HG03565 (cell line): ENCODE results near the gene RASA3.
"Not testable (repeated sequence)": the region's sequence is repeated elsewhere in the genome, so short reads cannot be mapped to it uniquely, and the experiment has no call there.

Experiments used
- ATAC-seq: cut with Tn5 transposase; IDR thresholded peaks from one replicate; pipeline ENCODE4 v1.9.1; 2021; ENCODE audit warnings: mild to moderate bottlenecking, moderate library complexity; ENCODE audit not compliant: unreplicated experiment

Gene RASA3

DNA sequence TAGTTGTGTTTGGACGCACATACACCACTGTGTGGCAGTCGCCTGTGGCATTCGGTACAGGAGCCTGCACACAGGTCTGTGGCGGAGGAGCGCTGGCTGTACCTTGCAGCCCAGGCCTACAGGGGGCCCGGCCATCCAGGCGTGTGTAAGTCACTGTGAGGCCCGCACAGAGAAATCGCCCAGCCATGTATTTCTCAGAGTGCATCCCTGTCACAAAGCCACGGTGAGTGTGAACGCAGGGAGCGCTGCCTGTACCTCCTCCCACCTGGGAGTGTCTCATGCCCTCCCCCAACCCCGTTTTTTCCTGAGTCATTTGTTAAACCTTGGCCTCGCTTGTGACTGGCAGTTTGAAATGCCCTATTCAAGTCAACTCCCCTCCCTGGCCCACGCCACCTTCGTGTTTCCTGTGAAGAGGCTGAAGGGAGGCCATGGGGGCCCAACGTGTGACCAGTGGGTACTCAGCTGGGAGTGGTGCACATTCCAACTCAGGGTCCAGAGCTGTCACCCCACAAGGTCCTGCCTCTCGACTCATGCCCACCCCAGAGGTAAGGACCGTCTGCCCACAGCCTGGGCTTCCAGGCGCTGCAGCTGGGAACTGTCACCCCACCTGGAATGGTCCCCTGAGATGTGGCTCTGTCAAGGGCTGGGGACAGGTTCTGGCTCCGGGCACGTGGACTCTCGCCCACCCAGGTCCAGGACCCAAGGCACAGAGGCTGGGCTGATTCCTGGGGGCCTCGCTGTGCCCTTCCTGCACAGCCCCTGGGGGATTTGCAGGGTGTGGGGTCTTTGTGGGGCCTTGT is 11.6 kb upstream of the RASA3 start:
- ATAC-seq = no peak

GRCh38 chr13:114142640-114143490 is 10.4 kb upstream of the RASA3 start:
- ATAC-seq = no peak

GRCh38 chr13:114142137-114142550 is 9.7 kb upstream of the RASA3 start:
- ATAC-seq = no peak

DNA sequence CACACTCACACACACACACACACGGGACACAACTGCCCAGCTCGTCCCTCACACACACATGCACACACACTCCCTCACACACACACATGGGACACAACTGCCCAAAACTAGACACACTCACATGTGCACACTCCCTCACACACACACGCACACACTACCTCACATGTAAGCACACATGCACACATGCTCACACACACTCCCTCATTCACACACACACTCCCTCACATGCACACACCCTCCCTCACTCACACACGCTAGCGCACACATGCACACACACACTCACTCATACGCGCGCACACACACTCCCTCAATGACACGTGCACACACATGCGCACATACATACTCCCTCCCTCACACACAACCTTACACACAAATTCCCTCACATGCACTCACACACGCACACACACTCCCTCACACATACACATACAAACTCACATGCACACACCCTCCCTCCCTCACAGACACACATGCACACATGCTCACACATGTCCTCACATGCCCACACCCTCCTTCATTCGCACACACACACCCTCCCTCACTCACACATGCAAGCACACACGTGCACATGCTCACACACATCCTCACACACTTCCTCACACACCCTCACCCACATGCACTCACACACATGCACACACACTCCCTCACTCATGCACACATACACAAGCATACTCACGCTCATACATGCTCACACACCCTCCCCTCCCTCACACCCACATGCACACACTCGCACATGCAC is 9.0 kb upstream of the RASA3 start:
- no peak for ATAC-seq

- ATAC-seq = no peak
These were observed 8.5 kb upstream of the RASA3 start for GRCh38 chr13:114140906-114141250.

DNA sequence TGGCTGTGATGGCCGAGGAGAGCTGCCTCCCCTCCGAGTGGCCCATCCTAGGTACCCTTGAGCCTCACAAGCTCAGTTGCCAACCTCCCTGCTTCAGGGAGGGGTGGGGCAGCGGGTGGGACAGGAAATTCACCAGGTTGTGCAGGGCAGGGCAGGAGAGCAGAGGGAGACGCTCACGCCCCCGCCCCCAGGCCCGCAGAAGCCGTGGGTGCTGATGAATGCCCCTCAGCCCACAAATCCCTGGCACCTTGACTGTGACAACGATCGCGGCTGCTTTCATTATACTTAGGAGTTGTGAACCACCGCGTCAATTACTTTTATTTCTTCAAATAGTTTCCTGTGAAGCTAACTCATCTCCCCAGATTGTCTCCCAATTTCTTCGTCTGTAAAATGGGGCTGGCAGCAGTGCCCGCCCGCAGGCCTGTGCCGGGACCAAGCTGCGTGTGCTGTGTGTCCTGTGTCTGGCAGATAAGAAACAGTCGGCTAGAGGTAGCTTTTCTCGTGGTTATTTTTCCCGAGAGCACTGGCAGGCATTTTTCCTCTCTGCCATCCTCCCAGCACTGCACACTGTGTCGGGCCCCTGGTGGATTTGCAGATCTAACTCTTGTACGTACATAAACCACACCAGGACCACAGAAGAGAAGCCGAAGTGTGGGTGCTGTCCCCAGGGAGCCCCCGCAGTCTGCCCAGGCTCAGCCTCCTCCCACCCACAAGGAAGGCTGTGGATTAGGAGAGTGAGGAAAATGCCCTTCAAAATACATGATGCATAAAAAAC is 7.9 kb upstream of the RASA3 start:
- no peak for ATAC-seq

GRCh38 chr13:114136576-114136975 is 4.2 kb upstream of the RASA3 start:
- ATAC-seq = no peak

DNA sequence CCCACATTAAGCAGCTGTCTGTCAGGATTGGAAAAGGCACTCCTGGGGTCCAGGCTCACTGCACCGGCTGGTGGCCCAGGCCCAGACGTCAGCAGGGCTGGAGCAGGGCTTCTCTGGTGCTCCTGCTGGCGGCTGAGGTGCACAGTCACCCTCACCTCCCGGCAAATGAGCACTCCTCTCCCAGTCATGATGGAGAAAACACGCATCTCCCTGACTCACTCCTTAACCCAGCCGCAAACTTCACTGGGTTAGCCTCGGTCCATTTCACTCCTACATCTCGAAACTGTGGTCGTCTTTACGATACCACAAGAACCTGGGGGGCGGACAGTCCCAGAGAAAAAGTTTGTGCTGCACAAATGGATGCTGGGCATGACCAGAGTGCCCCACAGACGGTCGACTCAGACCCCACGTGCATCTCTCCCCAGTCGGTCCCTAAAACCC is 3.3 kb upstream of the RASA3 start:
- no peak for ATAC-seq

DNA sequence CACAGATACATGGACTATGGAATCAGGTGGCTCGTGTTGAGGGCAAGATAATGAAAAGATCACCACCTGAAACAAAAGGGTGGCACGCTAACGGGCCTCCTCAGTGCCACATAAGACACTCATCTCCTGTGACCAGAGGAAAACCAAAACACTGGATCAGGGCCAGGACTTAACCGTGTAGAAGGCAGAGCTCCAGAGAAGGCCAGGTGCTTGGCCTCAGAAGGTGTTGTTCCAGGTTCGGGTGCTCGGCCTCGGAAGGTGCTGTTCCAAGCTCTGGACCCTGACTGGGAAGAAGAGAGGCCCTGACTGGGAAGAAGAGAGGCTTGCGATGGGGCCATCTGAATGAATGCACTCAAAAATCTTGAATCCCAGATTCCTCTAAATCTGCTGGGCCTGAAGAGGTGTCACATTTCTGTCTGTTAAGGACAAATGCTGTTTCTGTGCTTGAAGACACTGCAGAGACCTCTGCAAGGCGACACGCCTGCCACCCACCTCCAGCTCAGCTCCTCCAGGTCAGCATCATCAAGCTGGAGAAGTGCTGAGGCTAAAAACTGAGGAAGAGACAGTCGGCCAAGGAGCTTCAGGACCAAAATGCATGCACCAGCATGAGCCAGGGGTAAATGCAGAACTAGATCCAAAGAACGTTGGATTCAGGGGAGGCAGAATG is 2.7 kb upstream of the RASA3 start:
- no peak for ATAC-seq

DNA sequence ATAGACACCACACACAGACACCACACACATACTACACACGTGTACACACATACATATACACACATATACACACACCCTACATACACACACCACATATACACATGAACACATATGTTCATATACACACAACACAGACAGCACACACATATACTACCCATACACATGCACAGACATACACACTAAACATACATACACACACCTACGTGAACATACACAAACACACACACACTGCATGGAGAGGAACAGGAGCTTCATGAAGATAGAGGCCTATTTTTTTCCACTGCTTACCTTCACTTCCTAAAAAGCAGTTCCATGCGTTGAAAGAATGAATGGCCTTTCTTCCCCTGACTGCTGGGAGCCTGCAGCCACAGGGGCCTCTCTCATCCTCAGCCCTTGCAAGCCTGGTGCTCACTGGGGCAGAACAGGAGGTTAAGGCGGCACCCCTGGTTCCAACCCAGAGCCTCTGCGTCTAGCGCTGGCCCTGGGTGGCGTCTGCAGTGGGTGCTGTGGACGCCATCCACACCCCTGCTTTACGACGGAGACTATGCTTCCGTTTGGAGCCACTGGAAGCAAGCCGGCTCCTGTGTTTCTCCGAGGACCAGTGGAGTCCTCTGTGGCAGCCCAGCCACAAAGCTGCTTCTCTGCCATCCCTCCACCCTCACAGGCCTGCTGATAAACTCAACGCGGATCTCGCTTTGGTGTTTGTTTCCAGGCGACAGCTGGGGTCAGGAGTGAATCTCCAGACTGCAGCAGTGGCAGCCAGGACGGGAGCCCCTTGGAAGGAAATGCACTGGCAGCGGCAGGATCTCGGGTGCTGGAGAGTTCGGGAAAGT is 1.9 kb upstream of the RASA3 start:
- ATAC-seq = no peak

GRCh38 chr13:114133552-114133951 is 1.1 kb upstream of the RASA3 start:
- ATAC-seq = not testable (repeated sequence)

DNA sequence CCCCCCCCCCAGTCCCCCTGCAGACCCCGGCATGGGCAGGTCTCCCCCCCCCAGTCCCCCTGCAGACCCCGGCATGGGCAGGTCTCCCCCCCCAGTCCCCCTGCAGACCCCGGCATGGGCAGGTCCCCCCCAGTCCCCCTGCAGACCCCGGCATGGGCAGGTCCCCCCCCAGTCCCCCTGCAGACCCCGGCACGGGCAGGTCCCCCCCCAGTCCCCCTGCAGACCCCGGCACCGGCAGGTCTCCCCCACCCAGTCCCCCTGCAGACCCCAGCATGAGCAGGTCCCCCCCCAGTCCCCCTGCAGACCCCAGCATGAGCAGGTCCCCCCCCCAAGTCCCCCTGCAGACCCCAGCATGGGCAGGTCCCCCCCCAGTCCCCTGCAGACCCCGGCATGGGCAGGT is 703 bp upstream of the RASA3 start:
- ATAC-seq = not testable (repeated sequence)

DNA sequence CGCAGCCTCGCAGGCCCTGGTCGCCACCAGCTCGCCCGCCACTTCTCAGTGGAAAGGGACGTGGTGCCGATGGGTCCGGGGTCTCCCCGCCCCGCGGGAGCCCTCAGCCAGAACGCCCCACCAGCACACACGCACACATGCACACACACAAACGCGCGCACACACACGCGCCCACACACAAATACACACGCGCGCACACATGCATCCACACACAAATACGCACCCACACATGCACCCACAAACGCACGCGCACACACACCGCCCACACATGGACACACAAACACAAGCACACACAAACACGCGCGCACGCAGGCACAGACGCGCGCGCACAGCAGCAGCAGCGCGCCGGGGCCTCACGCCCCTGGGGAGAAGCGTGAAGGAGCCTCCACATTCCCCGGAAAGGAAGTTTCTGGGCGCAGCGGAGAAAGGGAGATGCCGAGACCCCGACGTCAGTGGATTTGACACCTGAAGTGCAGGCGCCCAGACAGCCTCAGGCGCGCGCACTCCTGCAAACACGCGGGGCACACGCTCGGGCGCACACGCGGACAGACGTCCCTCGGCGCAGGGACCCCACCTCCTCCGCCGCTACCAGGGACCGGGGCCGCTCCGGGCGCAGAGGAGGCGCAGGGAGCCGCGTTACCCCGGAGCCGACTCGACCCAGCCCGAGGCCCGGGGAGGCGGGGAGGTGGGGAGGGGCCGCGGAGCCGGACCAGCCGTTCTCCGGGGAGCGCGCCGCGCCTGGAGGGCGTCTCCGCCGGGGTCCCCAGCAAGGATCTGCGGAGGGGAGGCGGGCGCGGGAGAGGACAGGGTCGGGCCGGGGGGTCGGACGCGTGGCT is 622 bp downstream of the RASA3 start:
- no peak for ATAC-seq

- no peak for ATAC-seq
These were observed 1.4 kb downstream of the RASA3 start for GRCh38 chr13:114130837-114131582.

DNA sequence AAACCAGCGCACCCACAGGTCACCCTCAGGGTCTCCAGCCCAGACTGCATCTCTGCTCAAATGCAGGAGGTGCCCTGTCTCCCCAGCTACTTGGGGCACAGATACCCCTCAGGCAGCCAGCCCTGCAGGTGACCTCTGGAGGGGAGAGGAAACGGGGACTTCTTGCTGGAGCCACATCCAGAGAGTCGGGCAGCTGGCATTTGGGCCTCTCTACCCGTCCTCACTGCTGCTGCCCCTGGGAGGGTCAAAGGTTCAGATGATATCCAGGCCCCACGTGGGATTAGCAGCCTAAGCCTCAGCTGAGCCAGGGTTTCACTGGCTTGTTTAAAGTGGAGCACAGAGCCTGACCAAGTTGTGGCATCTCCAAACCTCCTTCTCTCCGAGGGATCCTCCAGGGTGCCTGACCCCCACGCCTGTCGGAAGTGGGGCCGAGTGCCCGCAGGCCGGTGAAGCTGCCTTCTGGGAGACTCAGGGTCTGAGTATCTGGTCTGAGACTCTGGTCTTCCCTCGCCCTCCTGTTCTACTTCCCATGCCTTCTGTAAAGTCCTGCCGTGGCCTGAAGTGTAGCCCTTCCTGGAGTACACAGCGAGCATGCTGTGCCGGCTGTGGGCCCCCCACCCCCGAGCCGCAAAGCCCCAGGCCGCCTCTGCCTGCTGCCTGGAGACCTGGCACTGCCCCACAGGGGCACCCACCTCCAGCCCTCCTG is 2.1 kb downstream of the RASA3 start:
- no peak for ATAC-seq

GRCh38 chr13:114129649-114130062 is 2.8 kb downstream of the RASA3 start:
- no peak for ATAC-seq
